Right lobe of liver (tissue), 4 donors: ENCODE data around the gene SMU1.

Experiments
- CTCF ChIP-seq, 4 donors: fragments of 200-600 bp in 3 of 4; fragments of 450-650 bp in 1 of 4; IDR thresholded peaks; one replicate each; pipeline versions ENCODE4 v1.5.1 to v1.8.0; 2016 to 2022; ENCODE audit warnings: antibody characterized with exemption in 4 of 4, mild to moderate bottlenecking in 2 of 4
- POLR2A ChIP-seq: fragments of 450-650 bp; IDR thresholded peaks from one replicate; pipeline ENCODE4 v1.6.1; 2017; ENCODE audit warnings: antibody characterized with exemption, mild to moderate bottlenecking
- donor health status: DM: no; HTN: no; CAD: no.
- donor health status: DM: no; HTN: no; CAD: no.
- donor health status: DM: no; HTN: yes; CAD: no.

GRCh38 chr9:33012328-33013069 lies 64.0 kb downstream of the SMU1 start:
- TF ChIP-seq CTCF (IDR thresholded peaks at IDR 0.05) (no peak), POLR2A (no peak)
